Spleen (tissue), 7 donors: Measurements from ENCODE around the gene PCCA.

ENCODE experiments used
- POLR2AphosphoS5 ChIP-seq, 3 donors: sonication (generic); formaldehyde crosslinking; IDR thresholded peaks; one replicate each; pipeline ENCODE4 v1.5.1; 2017; ENCODE audit warnings: antibody characterized with exemption in 3 of 3
- TF ChIP-seq, protein P1 (sequence below), 11 experiments: fragments of 200-600 bp in 7 of 11; fragments of 450-650 bp in 4 of 11; sonication (generic) in 4 of 11; IDR thresholded peaks in 8 of 11; conservative IDR thresholded peaks in 3 of 11; 1 replicate in 7 of 11; 2 replicates in 4 of 11; pipeline versions ENCODE4 v1.4.0 to v1.8.0; 2016 to 2021; ENCODE audit warnings: antibody characterized with exemption in 11 of 11, inconsistent platforms in 4 of 11, mild to moderate bottlenecking in 1 of 11
- donor health status: DM: no; HTN: no; CAD: no; lungs with moderate emphysema.
- donor health status: DM: no; HTN: no; CAD: no.
- donor health status: DM: no; HTN: no; CAD: no.

DNA sequence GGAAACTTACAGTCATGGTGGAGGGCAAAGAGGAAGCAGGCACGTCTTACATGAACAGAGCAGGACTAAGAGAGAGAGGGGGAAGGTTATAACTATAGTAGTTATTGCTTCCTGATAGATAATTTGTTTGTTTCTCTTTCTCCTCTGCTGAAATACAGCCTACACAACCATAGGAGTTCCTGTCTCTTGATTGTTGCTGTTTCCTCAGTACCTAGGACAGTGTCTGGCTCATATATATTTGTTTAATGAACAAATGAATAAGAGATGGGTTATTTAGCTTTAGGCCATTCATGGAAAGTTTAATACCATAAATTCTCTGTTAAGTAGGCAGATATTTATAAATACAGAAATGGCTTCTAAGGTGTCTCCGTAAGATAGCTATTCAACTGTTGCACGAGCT lies 95.2 kb downstream of the PCCA start:
- TF ChIP-seq, protein P1, sequence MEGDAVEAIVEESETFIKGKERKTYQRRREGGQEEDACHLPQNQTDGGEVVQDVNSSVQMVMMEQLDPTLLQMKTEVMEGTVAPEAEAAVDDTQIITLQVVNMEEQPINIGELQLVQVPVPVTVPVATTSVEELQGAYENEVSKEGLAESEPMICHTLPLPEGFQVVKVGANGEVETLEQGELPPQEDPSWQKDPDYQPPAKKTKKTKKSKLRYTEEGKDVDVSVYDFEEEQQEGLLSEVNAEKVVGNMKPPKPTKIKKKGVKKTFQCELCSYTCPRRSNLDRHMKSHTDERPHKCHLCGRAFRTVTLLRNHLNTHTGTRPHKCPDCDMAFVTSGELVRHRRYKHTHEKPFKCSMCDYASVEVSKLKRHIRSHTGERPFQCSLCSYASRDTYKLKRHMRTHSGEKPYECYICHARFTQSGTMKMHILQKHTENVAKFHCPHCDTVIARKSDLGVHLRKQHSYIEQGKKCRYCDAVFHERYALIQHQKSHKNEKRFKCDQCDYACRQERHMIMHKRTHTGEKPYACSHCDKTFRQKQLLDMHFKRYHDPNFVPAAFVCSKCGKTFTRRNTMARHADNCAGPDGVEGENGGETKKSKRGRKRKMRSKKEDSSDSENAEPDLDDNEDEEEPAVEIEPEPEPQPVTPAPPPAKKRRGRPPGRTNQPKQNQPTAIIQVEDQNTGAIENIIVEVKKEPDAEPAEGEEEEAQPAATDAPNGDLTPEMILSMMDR (IDR thresholded peaks at IDR 0.05 in 8 of 11, conservative IDR thresholded peaks at IDR 0.05 in 3 of 11): no peak
- no peak for TF ChIP-seq POLR2AphosphoS5 (IDR thresholded peaks at IDR 0.05)
